Testis (tissue), 3 donors: ENCODE measurements around the gene ABCA3. TPM values are rescaled to one million over a fixed set of nuclear protein-coding genes. Genes with fewer than 3 reads are reported as not detected.

ENCODE experiments used
- DNase-seq: peaks from one replicate; pipeline ENCODE4 v3.0.0-alpha.2; 2019
- H3K27ac ChIP-seq, 2 donors: fragments of 200-600 bp; sonication (generic); one replicate each; pipeline ENCODE4 v1.5.1; 2019
- H3K27me3 ChIP-seq: fragments of 200-600 bp; sonication (generic); one replicate; pipeline ENCODE4 v1.5.1; 2019
- H3K36me3 ChIP-seq: fragments of 200-600 bp; sonication (generic); one replicate; pipeline ENCODE4 v1.5.1; 2017; ENCODE audit warnings: low read depth; ENCODE audit errors: missing control alignments
- H3K4me1 ChIP-seq: fragments of 200-600 bp; sonication (generic); one replicate; pipeline ENCODE4 v1.5.1; 2019
- H3K4me3 ChIP-seq, 2 donors: fragments of 200-600 bp; sonication (generic); one replicate each; pipeline ENCODE4 v1.5.1; 2017 to 2019
- H3K9me3 ChIP-seq: fragments of 200-600 bp; sonication (generic); one replicate; pipeline ENCODE4 v1.5.1; 2017
- POLR2A ChIP-seq: fragments of 450-650 bp; IDR thresholded peaks from one replicate; pipeline ENCODE4 v1.6.1; 2017; ENCODE audit warnings: antibody characterized with exemption, mild to moderate bottlenecking, moderate library complexity
- WGBS, 2 donors: methylation state at CpG; one replicate each; pipeline ENCODE4 v1.1.5; 2018; 5-methylcytosine and 5-hydroxymethylcytosine counted together
- intact Hi-C: fragments of 100-400 bp; cut with DNase I; formaldehyde crosslinking; loops from one replicate; pipeline ENCODE4 v1.15.1; 2023; ENCODE audit warnings: low total_unique reads
- polyA plus RNA-seq: library from polyadenylated mRNA; stranded (reverse); fragments of 350-450 nt; fragmentation: Illumina TruSeq; extraction: RNeasy Lipid Tissue Mini Kit (QIAGEN cat#74804); gene quantifications from one replicate; pipeline ENCODE4 v1.2.3, GENCODE V29; 2014; ENCODE audit warnings: low read depth, low replicate concordance; ENCODE audit not compliant: insufficient read depth
- total RNA-seq, 2 donors: library from RNA; depleted of rRNA; stranded (reverse); fragments of >200 nt; gene quantifications; one replicate each; pipeline ENCODE4 v1.2.3, GENCODE V29; 2016
- TF ChIP-seq, protein P1 (sequence below), 3 experiments: fragments of 450-650 bp in 2 of 3; fragments of 200-600 bp in 1 of 3; sonication (generic) in 1 of 3; IDR thresholded peaks; one replicate each; pipeline ENCODE4 v1.5.1; 2016 to 2019; ENCODE audit warnings: antibody characterized with exemption in 3 of 3, mild to moderate bottlenecking in 2 of 3, moderate library complexity in 1 of 3

The ABCA3 gene
- total and polyA plus RNA-seq, 3 donors from 2014 or later, result 24.5 to 38.1 (median 35.1) TPM

DNA sequence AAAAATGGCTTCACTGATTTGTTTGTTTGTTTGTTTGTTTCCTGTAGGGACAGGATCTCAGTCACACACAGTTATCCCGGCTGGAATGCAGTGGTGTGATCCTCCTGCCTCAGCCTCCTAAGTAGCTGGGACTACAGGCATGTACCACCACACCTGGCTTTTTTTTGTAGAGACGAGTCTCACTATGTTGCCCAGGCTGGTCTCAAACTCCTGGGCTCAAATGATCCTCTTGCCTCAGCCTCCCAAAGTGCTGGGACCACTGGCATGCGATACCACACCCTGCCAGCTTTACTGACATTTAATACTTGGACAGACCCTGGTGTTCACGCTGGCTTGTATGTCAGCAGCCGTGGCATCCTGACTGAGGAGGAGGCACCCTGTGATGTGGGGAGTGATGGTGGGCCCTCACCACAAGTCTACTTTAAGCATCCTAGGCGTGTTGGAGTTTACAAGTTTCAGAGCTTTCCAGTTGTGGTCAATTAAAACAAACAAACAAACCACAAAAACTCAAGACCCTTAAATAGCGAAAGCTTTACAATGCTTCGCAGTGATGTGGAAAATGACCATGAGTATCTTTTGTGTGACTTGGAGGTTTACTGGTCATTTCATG lies 5.1 kb downstream of the ABCA3 start:
- Histone ChIP-seq H3K27ac (no peak overlapping the region), H3K4me3 (no peak overlapping the region), H3K9me3 (no peaks in the 10 kb centered on the region), H3K36me3 (no peaks in the 10 kb centered on the region), H3K27me3 (no peaks in the 10 kb centered on the region), H3K4me1 (no peaks in the 10 kb centered on the region)
- no peak for DNase-seq
- TF ChIP-seq, protein P1, sequence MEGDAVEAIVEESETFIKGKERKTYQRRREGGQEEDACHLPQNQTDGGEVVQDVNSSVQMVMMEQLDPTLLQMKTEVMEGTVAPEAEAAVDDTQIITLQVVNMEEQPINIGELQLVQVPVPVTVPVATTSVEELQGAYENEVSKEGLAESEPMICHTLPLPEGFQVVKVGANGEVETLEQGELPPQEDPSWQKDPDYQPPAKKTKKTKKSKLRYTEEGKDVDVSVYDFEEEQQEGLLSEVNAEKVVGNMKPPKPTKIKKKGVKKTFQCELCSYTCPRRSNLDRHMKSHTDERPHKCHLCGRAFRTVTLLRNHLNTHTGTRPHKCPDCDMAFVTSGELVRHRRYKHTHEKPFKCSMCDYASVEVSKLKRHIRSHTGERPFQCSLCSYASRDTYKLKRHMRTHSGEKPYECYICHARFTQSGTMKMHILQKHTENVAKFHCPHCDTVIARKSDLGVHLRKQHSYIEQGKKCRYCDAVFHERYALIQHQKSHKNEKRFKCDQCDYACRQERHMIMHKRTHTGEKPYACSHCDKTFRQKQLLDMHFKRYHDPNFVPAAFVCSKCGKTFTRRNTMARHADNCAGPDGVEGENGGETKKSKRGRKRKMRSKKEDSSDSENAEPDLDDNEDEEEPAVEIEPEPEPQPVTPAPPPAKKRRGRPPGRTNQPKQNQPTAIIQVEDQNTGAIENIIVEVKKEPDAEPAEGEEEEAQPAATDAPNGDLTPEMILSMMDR (IDR thresholded peaks at IDR 0.05), result no peak
- TF ChIP-seq POLR2A, result no peak
- intact Hi-C loops, result loop anchor here (10.0 kb wide), 1 partner anchor 149 kb away; no protein-coding TSS in a partner anchor
- WGBS, 2 donors, result 89% methylated on average over 8 of the region's 8 CpGs

GRCh38 chr16:2333772-2334379 lies 6.7 kb downstream of the ABCA3 start:
- no peak for DNase-seq
- 86 to 89% methylated on average over 17 of the region's 17 CpGs for WGBS, 2 donors
- Histone ChIP-seq H3K4me1 (no peaks in the 10 kb centered on the region), H3K27ac (no peak overlapping the region), H3K36me3 (no peaks in the 10 kb centered on the region), H3K4me3 (no peak overlapping the region), H3K9me3 (no peaks in the 10 kb centered on the region), H3K27me3 (no peaks in the 10 kb centered on the region)
- TF ChIP-seq POLR2A, result no peak
- TF ChIP-seq, protein P1 (IDR thresholded peaks at IDR 0.05), result no peak
- intact Hi-C loops, result loop anchor here (10.0 kb wide), 1 partner anchor 151 kb away; no protein-coding TSS in a partner anchor

GRCh38 chr16:2333231-2333630 lies 7.3 kb downstream of the ABCA3 start:
- no peaks in the 10 kb centered on the region for H3K27me3 ChIP-seq
- DNase-seq, result no peak
- H3K36me3 ChIP-seq, result no peaks in the 10 kb centered on the region
- no peaks in the 10 kb centered on the region for H3K9me3 ChIP-seq
- TF ChIP-seq, protein P1 (IDR thresholded peaks at IDR 0.05), result no peak
- no peak for TF ChIP-seq POLR2A
- WGBS, 2 donors, result 95 to 96% methylated on average over 9 of the region's 9 CpGs
- H3K4me3 ChIP-seq, result no peak overlapping the region
- H3K27ac ChIP-seq, result no peak overlapping the region
- no peaks in the 10 kb centered on the region for H3K4me1 ChIP-seq
- intact Hi-C loops, result loop anchor here (10.0 kb wide), 1 partner anchor 152 kb away; no protein-coding TSS in a partner anchor

DNA sequence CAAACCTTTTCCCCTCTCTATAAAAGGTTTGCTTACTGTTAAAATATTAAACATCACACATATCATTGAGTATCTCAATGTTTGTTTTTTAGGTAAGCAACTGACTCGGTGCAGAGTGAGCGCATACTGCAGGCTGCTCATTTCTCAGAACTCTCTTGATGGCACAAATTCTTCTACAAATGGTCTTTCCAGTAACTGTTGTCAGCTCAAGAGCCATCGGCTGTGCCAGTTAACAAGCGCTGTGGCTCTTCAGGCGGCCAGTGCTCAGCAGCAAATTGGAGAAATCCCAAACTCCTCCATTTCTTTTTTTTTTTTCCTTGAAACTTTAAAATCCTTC lies 8.6 kb downstream of the ABCA3 start:
- Histone ChIP-seq H3K36me3 (no peaks in the 10 kb centered on the region), H3K9me3 (no peaks in the 10 kb centered on the region), H3K27me3 (no peaks in the 10 kb centered on the region), H3K27ac (no peak overlapping the region), H3K4me3 (no peak overlapping the region), H3K4me1 (no peaks in the 10 kb centered on the region)
- TF ChIP-seq, protein P1 (IDR thresholded peaks at IDR 0.05), result no peak
- no peak for TF ChIP-seq POLR2A
- intact Hi-C loops, result loop anchor here (10.0 kb wide), 1 partner anchor 153 kb away; no protein-coding TSS in a partner anchor
- no peak for DNase-seq
- WGBS, 2 donors, result 88 to 90% methylated on average over 5 of the region's 5 CpGs
